Lower leg skin (tissue), 4 donors: Measurements from ENCODE around the gene FAM107B. TPM values are rescaled to one million over a fixed set of nuclear protein-coding genes. Genes with fewer than 3 reads are reported as not detected.

ENCODE experiments used
- DNase-seq, 2 donors: peaks; one replicate each; pipeline ENCODE4 v3.0.0-alpha.2; 2019; ENCODE audit warnings: low spot score in 2 of 2
- H3K4me3 ChIP-seq: fragments of 200-600 bp; sonication (generic); 2 replicates; pipeline ENCODE4 v1.5.1; 2017; ENCODE audit warnings: mild to moderate bottlenecking, low read depth; ENCODE audit not compliant: poor library complexity, severe bottlenecking
- POLR2A ChIP-seq, 2 donors: fragments of 450-650 bp; IDR thresholded peaks; one replicate each; pipeline ENCODE4 v1.6.1; 2016 to 2017; ENCODE audit warnings: antibody characterized with exemption in 2 of 2, mild to moderate bottlenecking in 1 of 2, moderate library complexity in 1 of 2
- WGBS, 2 donors: methylation state at CpG; one replicate each; pipeline ENCODE4 v1.1.5; 2018; 5-methylcytosine and 5-hydroxymethylcytosine counted together
- intact Hi-C: fragments of 100-400 bp; cut with DNase I; formaldehyde crosslinking; loops from one replicate; pipeline ENCODE4 v1.15.0; 2023; ENCODE audit warnings: low total_unique reads
- total RNA-seq, 4 donors: library from RNA; depleted of rRNA; stranded (reverse); fragments of >200 nt; gene quantifications; one replicate each; pipeline ENCODE4 v1.1.0, GENCODE V29; 2016
- TF ChIP-seq, protein P1 (sequence below), 3 donors: fragments of 450-650 bp; IDR thresholded peaks; one replicate each; pipeline ENCODE4 v1.5.1; 2016; ENCODE audit warnings: antibody characterized with exemption in 3 of 3, mild to moderate bottlenecking in 3 of 3, moderate library complexity in 2 of 3

FAM107B gene
- total RNA-seq, 4 donors from 2014 or later: 28.3 to 52.7 (median 31.0) TPM

DNA sequence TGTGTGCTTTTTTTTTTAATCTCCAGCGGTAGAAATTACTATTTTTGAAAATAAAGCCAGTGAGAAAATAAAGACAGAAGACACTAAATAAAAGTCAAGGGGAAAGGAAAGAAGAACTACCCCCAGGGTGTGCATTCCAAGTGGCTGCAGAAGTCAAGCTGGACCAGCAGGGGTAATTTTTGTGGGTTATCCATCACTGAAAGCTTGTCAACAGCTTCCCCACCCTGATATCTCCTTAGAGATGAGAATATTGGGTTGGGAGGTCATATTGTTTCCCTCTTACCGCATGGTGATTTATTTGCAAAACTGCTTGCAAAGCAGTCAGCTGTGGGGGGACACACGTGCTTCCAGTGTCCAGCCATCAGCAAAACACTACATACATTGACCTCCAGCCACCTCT is 46.4 kb downstream of the FAM107B start:
- TF ChIP-seq, protein P1, sequence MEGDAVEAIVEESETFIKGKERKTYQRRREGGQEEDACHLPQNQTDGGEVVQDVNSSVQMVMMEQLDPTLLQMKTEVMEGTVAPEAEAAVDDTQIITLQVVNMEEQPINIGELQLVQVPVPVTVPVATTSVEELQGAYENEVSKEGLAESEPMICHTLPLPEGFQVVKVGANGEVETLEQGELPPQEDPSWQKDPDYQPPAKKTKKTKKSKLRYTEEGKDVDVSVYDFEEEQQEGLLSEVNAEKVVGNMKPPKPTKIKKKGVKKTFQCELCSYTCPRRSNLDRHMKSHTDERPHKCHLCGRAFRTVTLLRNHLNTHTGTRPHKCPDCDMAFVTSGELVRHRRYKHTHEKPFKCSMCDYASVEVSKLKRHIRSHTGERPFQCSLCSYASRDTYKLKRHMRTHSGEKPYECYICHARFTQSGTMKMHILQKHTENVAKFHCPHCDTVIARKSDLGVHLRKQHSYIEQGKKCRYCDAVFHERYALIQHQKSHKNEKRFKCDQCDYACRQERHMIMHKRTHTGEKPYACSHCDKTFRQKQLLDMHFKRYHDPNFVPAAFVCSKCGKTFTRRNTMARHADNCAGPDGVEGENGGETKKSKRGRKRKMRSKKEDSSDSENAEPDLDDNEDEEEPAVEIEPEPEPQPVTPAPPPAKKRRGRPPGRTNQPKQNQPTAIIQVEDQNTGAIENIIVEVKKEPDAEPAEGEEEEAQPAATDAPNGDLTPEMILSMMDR (IDR thresholded peaks at IDR 0.05): no peak
- no peak for TF ChIP-seq POLR2A (IDR thresholded peaks at IDR 0.05)
- no peak overlapping the region for H3K4me3 ChIP-seq
- 62 to 63% methylated on average over 3 of the region's 3 CpGs for WGBS, 2 donors
- intact Hi-C loops: loop anchor here (5.0 kb wide), 1 partner anchor 376 kb away; no protein-coding TSS in a partner anchor
- no peak for DNase-seq

DNA sequence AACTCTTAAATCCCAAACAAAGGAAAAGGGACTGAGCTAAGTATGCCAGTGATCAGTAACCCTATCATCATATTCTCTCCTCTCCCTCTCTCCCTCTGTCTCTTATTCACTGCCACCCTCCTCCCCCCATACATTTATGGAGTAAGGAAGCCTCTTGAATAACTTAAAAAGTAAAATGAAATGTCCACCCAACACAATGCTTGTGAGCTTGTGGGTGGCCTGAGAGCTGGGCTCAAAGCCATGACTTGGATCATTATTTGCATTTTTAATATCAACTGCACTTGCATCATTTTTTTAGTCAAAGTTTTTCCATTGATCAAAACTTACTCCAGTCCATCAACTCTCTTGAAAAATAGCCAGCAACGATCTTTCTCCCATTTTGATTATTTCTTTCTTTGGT is 46.8 kb downstream of the FAM107B start:
- DNase-seq: no peak
- no peak overlapping the region for H3K4me3 ChIP-seq
- TF ChIP-seq, protein P1 (IDR thresholded peaks at IDR 0.05): no peak
- TF ChIP-seq POLR2A (IDR thresholded peaks at IDR 0.05): no peak
- intact Hi-C loops: loop anchor here (5.0 kb wide), 1 partner anchor 376 kb away; no protein-coding TSS in a partner anchor
- WGBS, 2 donors: 38 to 54% methylated on average over 1 of the region's 1 CpG

DNA sequence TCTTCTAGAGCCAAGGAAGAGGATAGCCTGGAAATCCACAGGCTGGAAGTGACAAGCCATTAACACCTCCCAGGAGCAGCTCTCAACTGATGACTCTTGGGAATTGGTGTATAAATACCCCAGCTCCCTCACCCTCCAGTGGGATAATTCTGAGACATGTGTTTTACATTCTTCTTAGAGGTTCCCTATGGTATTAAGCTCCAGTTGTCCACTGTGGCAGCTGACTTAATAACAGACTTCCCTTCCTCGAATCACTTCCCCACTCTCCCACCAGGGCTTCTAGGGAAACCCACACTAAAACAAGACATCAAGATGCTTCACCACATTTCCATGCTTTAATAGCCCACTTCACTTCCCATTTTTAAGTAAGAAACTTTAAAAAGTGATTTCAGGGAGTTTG is 47.2 kb downstream of the FAM107B start:
- intact Hi-C loops: loop anchor here (5.0 kb wide), 1 partner anchor 375 kb away; no protein-coding TSS in a partner anchor
- no peak for TF ChIP-seq POLR2A (IDR thresholded peaks at IDR 0.05)
- TF ChIP-seq, protein P1 (IDR thresholded peaks at IDR 0.05): no peak
- H3K4me3 ChIP-seq: no peak overlapping the region
- 55 to 63% methylated on average over 1 of the region's 1 CpG for WGBS, 2 donors
- no peak for DNase-seq

DNA sequence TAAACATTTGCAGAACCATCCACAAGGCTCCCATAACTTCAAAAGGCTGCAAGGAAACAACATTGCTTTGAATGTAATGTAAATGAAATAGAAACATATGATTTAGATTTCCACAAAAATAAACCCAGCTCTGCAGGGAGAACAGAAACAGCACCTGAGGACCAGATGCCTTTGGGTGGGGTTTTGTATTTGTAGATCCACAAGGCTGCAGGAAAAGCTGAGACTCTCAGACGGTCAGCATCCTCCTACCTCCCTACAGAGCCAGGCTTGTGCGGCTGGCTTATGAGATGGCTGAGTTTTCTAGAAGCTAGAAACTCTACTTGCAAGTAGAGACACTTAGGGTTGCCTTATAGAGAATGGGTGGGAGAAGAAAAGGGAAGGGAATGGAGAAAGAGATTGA is 49.8 kb downstream of the FAM107B start:
- DNase-seq: no peak
- no peak overlapping the region for H3K4me3 ChIP-seq
- intact Hi-C loops: loop anchor here (5.0 kb wide), 1 partner anchor 373 kb away; no protein-coding TSS in a partner anchor
- WGBS, 2 donors: 72 to 81% methylated on average over 2 of the region's 2 CpGs
- TF ChIP-seq, protein P1 (IDR thresholded peaks at IDR 0.05): no peak
- no peak for TF ChIP-seq POLR2A (IDR thresholded peaks at IDR 0.05)

DNA sequence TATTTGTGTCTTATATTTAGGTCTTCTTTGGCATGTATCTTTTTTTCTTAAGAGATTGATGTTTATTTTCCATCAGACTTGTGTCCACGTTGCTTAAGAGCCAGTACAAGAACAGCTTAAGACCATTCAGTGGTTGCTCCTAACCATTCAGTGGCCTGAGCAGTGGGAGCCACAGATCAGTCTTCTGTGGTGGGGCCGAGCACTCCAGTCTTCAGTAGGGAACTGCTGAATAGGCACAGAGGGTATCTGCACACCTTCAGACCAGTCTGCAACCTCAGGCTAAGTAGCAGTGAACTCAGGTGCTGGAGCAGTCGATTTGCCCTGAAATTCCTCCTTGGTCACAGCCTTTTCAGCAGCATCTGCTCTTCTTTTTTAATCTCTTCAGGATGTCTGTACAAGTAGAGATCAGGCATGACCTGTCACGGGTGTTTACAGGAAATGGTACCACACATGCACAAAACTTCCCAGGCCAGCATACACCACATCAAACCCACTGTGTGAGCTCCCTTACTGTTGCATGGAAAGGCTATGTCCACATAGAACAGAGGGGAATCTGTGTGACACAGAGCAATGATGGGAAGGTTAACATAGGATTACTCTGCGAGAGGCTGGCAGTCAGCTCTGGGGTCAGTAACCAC is 51.5 kb downstream of the FAM107B start:
- intact Hi-C loops: no loop called here
- no peak for DNase-seq
- TF ChIP-seq, protein P1 (IDR thresholded peaks at IDR 0.05): no peak
- 73 to 78% methylated on average over 5 of the region's 5 CpGs for WGBS, 2 donors
- no peak overlapping the region for H3K4me3 ChIP-seq

DNA sequence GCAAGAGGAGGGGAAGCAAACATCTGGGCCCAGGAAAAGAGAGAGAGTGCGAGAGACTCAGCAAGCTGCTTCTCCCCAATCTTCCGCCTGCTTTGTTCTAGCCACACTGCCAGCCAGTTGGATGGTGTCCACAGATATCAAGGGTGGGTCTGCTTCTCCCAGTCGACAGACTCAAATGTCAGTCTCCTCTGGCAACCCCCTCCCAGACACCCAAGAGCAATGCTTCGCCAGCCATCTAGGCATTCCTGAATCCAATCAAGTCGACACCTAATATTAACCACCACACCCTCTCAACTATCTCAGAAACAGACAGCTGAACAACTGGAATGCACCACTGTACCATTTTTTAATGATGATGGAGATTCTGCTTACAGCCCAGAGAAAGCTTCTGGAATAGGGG is 57.1 kb downstream of the FAM107B start:
- TF ChIP-seq POLR2A (IDR thresholded peaks at IDR 0.05): no peak
- intact Hi-C loops: no loop called here
- no peak for DNase-seq
- WGBS, 2 donors: 57 to 80% methylated on average over 5 of the region's 5 CpGs
- no peak overlapping the region for H3K4me3 ChIP-seq
